DND-41 (cell line): ENCODE data around the gene FHIT.

ENCODE experiments used
- ATAC-seq: fragments of 200-7000 bp; cut with Tn5 transposase; 3 replicates; pipeline ENCODE4 v1.9.1; 2021; ENCODE audit warnings: low read depth; ENCODE audit not compliant: insufficient read depth
- DNase-seq: peaks from one replicate; pipeline ENCODE4 v3.0.0-alpha.2; 2020
- H2AFZ ChIP-seq: 2 replicates; pipeline ENCODE4 v1.6.0; 2012; ENCODE audit warnings: low read depth, low read length
- H3K27ac ChIP-seq: 2 replicates; pipeline ENCODE4 v1.5.1; 2012; ENCODE audit warnings: low read length, inconsistent platforms
- H3K27me3 ChIP-seq: fragments of 200-600 bp; sonication (generic); 2 replicates; pipeline ENCODE4 v1.6.0; 2012; ENCODE audit warnings: low read length, mild to moderate bottlenecking, inconsistent platforms; ENCODE audit not compliant: insufficient read depth, poor library complexity
- H3K36me3 ChIP-seq: 2 replicates; pipeline ENCODE4 v1.5.1; 2012; ENCODE audit warnings: low read length, inconsistent platforms; ENCODE audit not compliant: insufficient read depth
- H3K4me1 ChIP-seq: 2 replicates; pipeline ENCODE4 v1.5.1; 2012; ENCODE audit warnings: mild to moderate bottlenecking, low read length; ENCODE audit not compliant: insufficient read depth
- H3K4me2 ChIP-seq: 2 replicates; pipeline ENCODE4 v1.6.0; 2012; ENCODE audit warnings: mild to moderate bottlenecking, moderate library complexity, low read length, inconsistent platforms; ENCODE audit not compliant: insufficient read depth
- H3K4me3 ChIP-seq, 2 experiments: fragments of 200-600 bp in 1 of 2; shearing (Covaris generic) in 1 of 2; 2 replicates each; pipeline ENCODE4 v1.5.1; 2012 to 2016; ENCODE audit warnings: inconsistent platforms in 2 of 2, low read length in 2 of 2, mild to moderate bottlenecking in 2 of 2, low read depth in 1 of 2, moderate library complexity in 1 of 2
- H3K79me2 ChIP-seq: 2 replicates; pipeline ENCODE4 v1.6.0; 2012; ENCODE audit warnings: low read length, inconsistent platforms; ENCODE audit not compliant: insufficient read depth
- H3K9ac ChIP-seq: 2 replicates; pipeline ENCODE4 v1.6.0; 2012; ENCODE audit warnings: low read depth, mild to moderate bottlenecking, inconsistent platforms, low read length, moderate library complexity
- H3K9me3 ChIP-seq: 2 replicates; pipeline ENCODE4 v1.5.1; 2012; ENCODE audit warnings: low read length, moderate library complexity, mild to moderate bottlenecking, inconsistent platforms; ENCODE audit not compliant: insufficient read depth, severe bottlenecking
- H4K20me1 ChIP-seq: 2 replicates; pipeline ENCODE4 v1.6.0; 2012; ENCODE audit warnings: low read length; ENCODE audit not compliant: insufficient read depth
- EZH2 ChIP-seq: IDR thresholded peaks from 3 replicates; pipeline ENCODE4 v1.6.1; 2012; ENCODE audit warnings: borderline replicate concordance, low read depth, mild to moderate bottlenecking, moderate library complexity, low read length, inconsistent platforms; ENCODE audit not compliant: severe bottlenecking
- TF ChIP-seq, protein P1 (sequence below): IDR thresholded peaks from 2 replicates; pipeline ENCODE4 v1.5.1; 2012; ENCODE audit warnings: borderline replicate concordance, low read length, moderate library complexity, mild to moderate bottlenecking; ENCODE audit not compliant: poor library complexity, severe bottlenecking; ENCODE audit errors: extremely low read depth

The FHIT gene

GRCh38 chr3:60178931-60179653, 1072.2 kb downstream of the FHIT start:
- H3K27me3 ChIP-seq = no peaks in the 10 kb centered on the region
- H3K4me2 ChIP-seq = no peak overlapping the region
- no peaks in the 10 kb centered on the region for H3K4me1 ChIP-seq
- H4K20me1 ChIP-seq = no peaks in the 10 kb centered on the region
- H3K27ac ChIP-seq = no peak overlapping the region
- no peak overlapping the region for H2AFZ ChIP-seq
- ATAC-seq (no peak), DNase-seq (no peak)
- H3K4me3 ChIP-seq = no peak overlapping the region
- H3K36me3 ChIP-seq = no peaks in the 10 kb centered on the region
- no peak for TF ChIP-seq EZH2
- TF ChIP-seq, protein P1, sequence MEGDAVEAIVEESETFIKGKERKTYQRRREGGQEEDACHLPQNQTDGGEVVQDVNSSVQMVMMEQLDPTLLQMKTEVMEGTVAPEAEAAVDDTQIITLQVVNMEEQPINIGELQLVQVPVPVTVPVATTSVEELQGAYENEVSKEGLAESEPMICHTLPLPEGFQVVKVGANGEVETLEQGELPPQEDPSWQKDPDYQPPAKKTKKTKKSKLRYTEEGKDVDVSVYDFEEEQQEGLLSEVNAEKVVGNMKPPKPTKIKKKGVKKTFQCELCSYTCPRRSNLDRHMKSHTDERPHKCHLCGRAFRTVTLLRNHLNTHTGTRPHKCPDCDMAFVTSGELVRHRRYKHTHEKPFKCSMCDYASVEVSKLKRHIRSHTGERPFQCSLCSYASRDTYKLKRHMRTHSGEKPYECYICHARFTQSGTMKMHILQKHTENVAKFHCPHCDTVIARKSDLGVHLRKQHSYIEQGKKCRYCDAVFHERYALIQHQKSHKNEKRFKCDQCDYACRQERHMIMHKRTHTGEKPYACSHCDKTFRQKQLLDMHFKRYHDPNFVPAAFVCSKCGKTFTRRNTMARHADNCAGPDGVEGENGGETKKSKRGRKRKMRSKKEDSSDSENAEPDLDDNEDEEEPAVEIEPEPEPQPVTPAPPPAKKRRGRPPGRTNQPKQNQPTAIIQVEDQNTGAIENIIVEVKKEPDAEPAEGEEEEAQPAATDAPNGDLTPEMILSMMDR = no peak
- no peak overlapping the region for H3K9ac ChIP-seq
- no peaks in the 10 kb centered on the region for H3K79me2 ChIP-seq
- H3K9me3 ChIP-seq = no peaks in the 10 kb centered on the region

- Histone ChIP-seq H3K27ac (no peak overlapping the region), H3K4me1 (no peaks in the 10 kb centered on the region), H3K9ac (no peak overlapping the region), H3K79me2 (no peaks in the 10 kb centered on the region), H3K9me3 (no peaks in the 10 kb centered on the region), H3K27me3 (no peaks in the 10 kb centered on the region), H2AFZ (no peak overlapping the region), H3K4me2 (no peak overlapping the region), H3K36me3 (no peaks in the 10 kb centered on the region), H3K4me3 (no peak overlapping the region), H4K20me1 (no peaks in the 10 kb centered on the region)
- DNase-seq (no peak), ATAC-seq (no peak)
- no peak for TF ChIP-seq EZH2
- TF ChIP-seq, protein P1 = no peak
Measured at GRCh38 chr3:60177726-60178125, 1073.5 kb downstream of the FHIT start.

DNA sequence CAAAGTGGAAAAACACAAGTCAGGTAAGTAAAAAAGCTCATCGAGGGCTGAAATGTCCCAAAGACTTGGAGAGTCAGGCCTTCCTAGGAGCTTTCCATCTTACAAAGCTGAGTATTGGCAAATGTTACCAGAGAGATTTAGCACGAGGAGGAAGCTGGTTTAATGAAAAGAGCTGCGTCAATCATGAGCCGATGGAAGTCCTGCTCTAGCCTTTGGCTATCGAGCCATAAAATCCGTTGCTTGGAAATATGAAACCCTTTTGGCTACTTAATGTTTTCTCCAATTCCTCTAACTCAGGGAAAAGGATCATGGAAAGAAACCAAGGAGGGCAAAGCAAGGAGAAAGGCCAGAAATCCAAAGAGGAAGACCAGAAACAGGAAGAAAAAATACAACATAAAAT, 1074.6 kb downstream of the FHIT start:
- Histone ChIP-seq H3K9me3 (no peaks in the 10 kb centered on the region), H3K4me2 (no peak overlapping the region), H3K4me3 (no peak overlapping the region), H3K4me1 (no peaks in the 10 kb centered on the region), H2AFZ (no peak overlapping the region), H3K9ac (no peak overlapping the region), H3K79me2 (no peaks in the 10 kb centered on the region), H3K27ac (no peak overlapping the region), H4K20me1 (no peaks in the 10 kb centered on the region), H3K27me3 (no peaks in the 10 kb centered on the region), H3K36me3 (no peaks in the 10 kb centered on the region)
- TF ChIP-seq, protein P1 = no peak
- TF ChIP-seq EZH2 = no peak
- ATAC-seq (no peak), DNase-seq (no peak)

GRCh38 chr3:60175680-60176079, 1075.6 kb downstream of the FHIT start:
- Histone ChIP-seq H2AFZ (no peak overlapping the region), H3K79me2 (no peaks in the 10 kb centered on the region), H3K4me3 (no peak overlapping the region), H3K36me3 (no peaks in the 10 kb centered on the region), H3K9me3 (no peaks in the 10 kb centered on the region), H3K27me3 (no peaks in the 10 kb centered on the region), H3K9ac (no peak overlapping the region), H3K4me2 (no peak overlapping the region), H3K4me1 (no peaks in the 10 kb centered on the region), H3K27ac (no peak overlapping the region), H4K20me1 (no peaks in the 10 kb centered on the region)
- no peak for TF ChIP-seq EZH2
- TF ChIP-seq, protein P1 = no peak
- ATAC-seq (no peak), DNase-seq (no peak)
